HepG2 (cell line): ENCODE data around the gene C1QL2. TPM values are rescaled to one million over a fixed set of nuclear protein-coding genes. Genes with fewer than 3 reads are reported as not detected.
A peak's percentile ranks its signal among the peaks of the same experiment; 100 is the strongest.

Experiments
- ARHGAP35 ChIP-seq: sonication (generic); formaldehyde crosslinking; IDR thresholded peaks from 2 replicates; pipeline ENCODE4 v1.9.0; 2022; ENCODE audit warnings: mild to moderate bottlenecking, inconsistent platforms, moderate library complexity, missing genetic modification reagents, borderline replicate concordance
- ARNTL ChIP-seq: sonication (generic); formaldehyde crosslinking; IDR thresholded peaks from 2 replicates; pipeline ENCODE4 v1.4.0; 2020; ENCODE audit warnings: mild to moderate bottlenecking, missing genetic modification reagents
- ATF4 ChIP-seq, 2 experiments: fragments of 450-650 bp in 1 of 2; sonication (generic) in 1 of 2; formaldehyde crosslinking; IDR thresholded peaks; 2 replicates each; pipeline versions ENCODE4 v1.5.0 to v1.8.0; 2020 to 2022; ENCODE audit warnings: mild to moderate bottlenecking in 1 of 2, missing genetic modification reagents in 1 of 2
- CHD4 ChIP-seq: fragments of 200-600 bp; sonication (generic); IDR thresholded peaks from 2 replicates; pipeline ENCODE4 v1.7.0; 2017; ENCODE audit warnings: mild to moderate bottlenecking, low read length, borderline replicate concordance
- ELF4 ChIP-seq: sonication (generic); formaldehyde crosslinking; IDR thresholded peaks from 2 replicates; pipeline ENCODE4 v1.5.0; 2020; ENCODE audit warnings: missing genetic modification reagents, mild to moderate bottlenecking, moderate library complexity, borderline replicate concordance
- FOSL2 ChIP-seq: sonication (generic); formaldehyde crosslinking; IDR thresholded peaks from 2 replicates; pipeline ENCODE4 v1.4.0; 2020; ENCODE audit warnings: missing genetic modification reagents
- GPN1 ChIP-seq: sonication (generic); formaldehyde crosslinking; IDR thresholded peaks from 2 replicates; pipeline ENCODE4 v1.5.1; 2020; ENCODE audit warnings: missing genetic modification reagents, borderline replicate concordance
- HNF4G ChIP-seq, 2 experiments: sonication (generic) in 1 of 2; formaldehyde crosslinking in 1 of 2; IDR thresholded peaks; 2 replicates each; pipeline versions ENCODE4 v1.4.0 to v1.6.1; 2011 to 2020; ENCODE audit warnings: borderline replicate concordance in 2 of 2, low read depth in 2 of 2, mild to moderate bottlenecking in 2 of 2, low read length in 1 of 2, missing genetic modification reagents in 1 of 2, moderate library complexity in 1 of 2
- HNRNPK ChIP-seq: fragments of 200-400 bp; formaldehyde crosslinking; IDR thresholded peaks from 2 replicates; pipeline ENCODE4 v1.6.1; 2018; ENCODE audit warnings: low read length, low read depth, moderate library complexity, mild to moderate bottlenecking; ENCODE audit not compliant: poor library complexity, severe bottlenecking
- HOMEZ ChIP-seq: IDR thresholded peaks from 2 replicates; pipeline ENCODE4 v1.6.1; 2016; ENCODE audit warnings: low read depth
- IRX3 ChIP-seq: sonication (generic); formaldehyde crosslinking; IDR thresholded peaks from 2 replicates; pipeline ENCODE4 v1.8.1; 2023; ENCODE audit warnings: mild to moderate bottlenecking, low read depth, missing genetic modification reagents, borderline replicate concordance
- JUND ChIP-seq: sonication (generic); formaldehyde crosslinking; IDR thresholded peaks from 2 replicates; pipeline ENCODE4 v1.8.0; 2022; ENCODE audit warnings: mild to moderate bottlenecking, missing genetic modification reagents
- KLF9 ChIP-seq: IDR thresholded peaks from 2 replicates; pipeline ENCODE4 v1.6.1; 2016; ENCODE audit warnings: low read depth
- MATR3 ChIP-seq: sonication (generic); formaldehyde crosslinking; IDR thresholded peaks from 2 replicates; pipeline ENCODE4 v1.4.0; 2020; ENCODE audit warnings: missing genetic modification reagents
- MTA3 ChIP-seq: sonication (generic); formaldehyde crosslinking; IDR thresholded peaks from 2 replicates; pipeline ENCODE4 v1.4.0; 2020; ENCODE audit warnings: missing genetic modification reagents
- MZF1 ChIP-seq: sonication (generic); formaldehyde crosslinking; IDR thresholded peaks from 2 replicates; pipeline ENCODE4 v1.8.1; 2023; ENCODE audit warnings: mild to moderate bottlenecking, missing genetic modification reagents, borderline replicate concordance
- RBM22 ChIP-seq: fragments of 200-400 bp; formaldehyde crosslinking; optimal IDR thresholded peaks from 2 replicates; pipeline ENCODE3; 2017; ENCODE audit warnings: mild to moderate bottlenecking, low read length, moderate library complexity
- TCF12 ChIP-seq, 2 experiments: fragments of 450-650 bp in 1 of 2; sonication (generic) in 1 of 2; formaldehyde crosslinking in 1 of 2; IDR thresholded peaks; 2 replicates each; pipeline versions ENCODE4 v1.6.1 to v1.8.0; 2017 to 2022; ENCODE audit warnings: antibody characterized with exemption in 1 of 2, mild to moderate bottlenecking in 1 of 2, missing genetic modification reagents in 1 of 2, moderate library complexity in 1 of 2
- ZMAT3 ChIP-seq: sonication (generic); formaldehyde crosslinking; conservative IDR thresholded peaks from 2 replicates; pipeline ENCODE4 v1.7.0; 2021; ENCODE audit warnings: missing genetic modification reagents
- ZNF121 ChIP-seq: sonication (generic); formaldehyde crosslinking; IDR thresholded peaks from 2 replicates; pipeline ENCODE4 v1.5.0; 2020; ENCODE audit warnings: mild to moderate bottlenecking, missing genetic modification reagents
- ZNF160 ChIP-seq: sonication (generic); formaldehyde crosslinking; IDR thresholded peaks from 2 replicates; pipeline ENCODE4 v1.8.0; 2022; ENCODE audit warnings: mild to moderate bottlenecking, inconsistent platforms, missing genetic modification reagents
- ZNF547 ChIP-seq: sonication (generic); formaldehyde crosslinking; IDR thresholded peaks from 2 replicates; pipeline ENCODE4 v1.5.1; 2020; ENCODE audit warnings: mild to moderate bottlenecking, missing genetic modification reagents
- ZNF772 ChIP-seq: sonication (generic); formaldehyde crosslinking; IDR thresholded peaks from 2 replicates; pipeline ENCODE4 v1.5.0; 2020; ENCODE audit warnings: mild to moderate bottlenecking, missing genetic modification reagents
- ZNF775 ChIP-seq: sonication (generic); formaldehyde crosslinking; IDR thresholded peaks from 2 replicates; pipeline ENCODE4 v1.4.0; 2020; ENCODE audit warnings: missing genetic modification reagents, mild to moderate bottlenecking, moderate library complexity, borderline replicate concordance
- ZNF792 ChIP-seq: IDR thresholded peaks from 2 replicates; pipeline ENCODE4 v1.6.1; 2016
- ZNF83 ChIP-seq: sonication (generic); formaldehyde crosslinking; IDR thresholded peaks from 2 replicates; pipeline ENCODE4 v1.4.0; 2020; ENCODE audit warnings: missing genetic modification reagents, mild to moderate bottlenecking, borderline replicate concordance
- ZNF841 ChIP-seq: sonication (generic); formaldehyde crosslinking; IDR thresholded peaks from 2 replicates; pipeline ENCODE4 v1.8.1; 2023; ENCODE audit warnings: missing genetic modification reagents, borderline replicate concordance
- ZSCAN5A ChIP-seq: sonication (generic); formaldehyde crosslinking; IDR thresholded peaks from 2 replicates; pipeline ENCODE4 v1.8.0; 2022; ENCODE audit warnings: mild to moderate bottlenecking, missing genetic modification reagents, borderline replicate concordance
- polyA plus RNA-seq, 8 experiments: library from polyadenylated mRNA; depleted of rRNA in 3 of 8; stranded (reverse) in 7 of 8; unstranded in 1 of 8; fragments of >200 nt; fragmentation: Illumina TruSeq in 4 of 8; extraction: Trizol in 4 of 8; gene quantifications; 2 replicates each; pipeline versions ENCODE4 v1.2.1 to v1.2.3, GENCODE V29; 2011 to 2016; ENCODE audit warnings: low read depth in 4 of 8, missing spikeins in 1 of 8, mixed read lengths in 1 of 8; ENCODE audit not compliant: insufficient read depth in 1 of 8
- total RNA-seq, 5 experiments: library from RNA; depleted of rRNA; stranded (reverse); fragments of >200 nt; fragmentation: Illumina TruSeq; extraction: Trizol; gene quantifications; 2 replicates each; pipeline ENCODE4 v1.2.3, GENCODE V29; 2016; ENCODE audit warnings: low read depth in 1 of 5

Gene C1QL2
- total and polyA plus RNA-seq, 2 of the 13 experiments (the other 11 are each of a cell fraction or from before 2014, with no cell fraction given): not detected

- no peak for TF ChIP-seq ZSCAN5A (CRISPR knock-in tag)
- TF ChIP-seq ARNTL: no peak
- TF ChIP-seq ATF4 (CRISPR knock-in tag; IDR thresholded peaks at IDR 0.05): no peak
- TF ChIP-seq GPN1 (CRISPR knock-in tag): no peak
- TF ChIP-seq KLF9 (CRISPR knock-in tag): no peak
- TF ChIP-seq ELF4 (CRISPR knock-in tag): no peak
- TF ChIP-seq HNF4G (IDR thresholded peaks at IDR 0.05; ENCODE audit: borderline replicate concordance, low read depth, low read length): no peak
- TF ChIP-seq HNF4G (CRISPR knock-in tag; IDR thresholded peaks at IDR 0.05; ENCODE audit: borderline replicate concordance, low read depth): no peak
- TF ChIP-seq ZNF83 (CRISPR knock-in tag): no peak
- no peak for TF ChIP-seq ARHGAP35 (CRISPR knock-in tag)
- no peak for TF ChIP-seq HNRNPK
- no peak for TF ChIP-seq MATR3
- TF ChIP-seq ZNF160: peak; percentile 65; the same call in 1 of the 2 replicates
- TF ChIP-seq CHD4: no peak
- no peak for TF ChIP-seq ZNF547 (CRISPR knock-in tag)
- no peak for TF ChIP-seq ZNF772 (CRISPR knock-in tag)
- TF ChIP-seq JUND (CRISPR knock-in tag): no peak
- TF ChIP-seq ZNF792 (CRISPR knock-in tag): peak; percentile 80; the same call in 1 of the 2 replicates
- no peak for TF ChIP-seq ZNF121 (CRISPR knock-in tag)
- no peak for TF ChIP-seq RBM22
- peak; percentile 26; the same call in 1 of the 2 replicates for TF ChIP-seq FOSL2 (CRISPR knock-in tag)
- 0 out of 2 replicates have a peak, but pooled peaks have one; percentile 48 for TF ChIP-seq IRX3 (CRISPR knock-in tag)
- TF ChIP-seq ZNF841 (CRISPR knock-in tag): no peak
- TF ChIP-seq ZNF775 (CRISPR knock-in tag): no peak
- no peak for TF ChIP-seq HOMEZ (CRISPR knock-in tag)
- no peak for TF ChIP-seq MZF1 (CRISPR knock-in tag)
- no peak for TF ChIP-seq ZMAT3 (CRISPR knock-in tag)
- TF ChIP-seq TCF12 (IDR thresholded peaks at IDR 0.05): no peak
- no peak for TF ChIP-seq TCF12 (CRISPR knock-in tag; IDR thresholded peaks at IDR 0.05)
- TF ChIP-seq MTA3 (CRISPR knock-in tag): no peak
These were observed 52.2 kb downstream of the C1QL2 start (continued) for GRCh38 chr2:119106301-119106897.
